G401.6 (cell line): Measurements from ENCODE around the gene WDR33.

Experiments
- FAIRE-seq: peaks from 2 replicates; lab custom pipeline; 2012; peaks lifted over from hg19 to GRCh38; lab: Jason Lieb, UNC

The WDR33 gene

DNA sequence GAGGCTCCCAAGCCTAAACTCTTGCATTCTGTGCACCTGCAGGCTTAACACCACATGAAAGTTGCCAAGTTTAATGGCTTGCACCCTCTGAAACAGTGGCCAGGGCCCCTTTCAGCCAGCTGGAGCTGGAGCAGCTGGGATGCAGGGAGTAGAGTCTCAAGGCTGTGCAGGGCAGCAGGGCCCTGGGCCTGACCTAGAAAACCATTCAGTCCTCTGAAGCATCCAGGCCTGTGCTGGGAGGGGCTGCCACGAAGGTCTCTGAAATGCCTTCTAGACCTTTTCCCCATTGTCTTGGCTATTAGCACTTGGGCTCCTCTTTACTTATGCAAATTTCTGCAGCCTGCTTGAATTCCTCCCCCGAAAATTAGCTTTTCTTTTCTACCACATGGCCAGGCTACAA is 120.3 kb downstream of the WDR33 start:
- no peak for FAIRE-seq

DNA sequence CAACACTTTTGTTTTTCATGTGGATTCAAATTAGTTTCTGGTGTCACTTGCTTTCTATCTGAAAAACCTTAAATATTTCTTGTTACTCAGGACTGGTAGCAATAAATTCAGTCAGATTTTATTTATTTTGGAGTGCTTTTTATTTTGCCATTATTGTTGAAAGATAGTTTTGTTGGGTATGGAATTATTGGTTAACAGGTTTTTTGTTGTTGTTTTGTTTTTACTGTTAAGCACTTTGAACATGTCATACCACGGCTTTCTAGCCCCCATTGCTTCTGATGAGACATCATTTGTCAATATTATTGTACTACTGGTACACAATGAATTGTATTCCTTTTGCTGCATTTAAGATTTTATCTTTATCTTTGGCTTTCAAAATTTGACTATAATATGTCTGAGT is 122.6 kb downstream of the WDR33 start:
- no peak for FAIRE-seq

DNA sequence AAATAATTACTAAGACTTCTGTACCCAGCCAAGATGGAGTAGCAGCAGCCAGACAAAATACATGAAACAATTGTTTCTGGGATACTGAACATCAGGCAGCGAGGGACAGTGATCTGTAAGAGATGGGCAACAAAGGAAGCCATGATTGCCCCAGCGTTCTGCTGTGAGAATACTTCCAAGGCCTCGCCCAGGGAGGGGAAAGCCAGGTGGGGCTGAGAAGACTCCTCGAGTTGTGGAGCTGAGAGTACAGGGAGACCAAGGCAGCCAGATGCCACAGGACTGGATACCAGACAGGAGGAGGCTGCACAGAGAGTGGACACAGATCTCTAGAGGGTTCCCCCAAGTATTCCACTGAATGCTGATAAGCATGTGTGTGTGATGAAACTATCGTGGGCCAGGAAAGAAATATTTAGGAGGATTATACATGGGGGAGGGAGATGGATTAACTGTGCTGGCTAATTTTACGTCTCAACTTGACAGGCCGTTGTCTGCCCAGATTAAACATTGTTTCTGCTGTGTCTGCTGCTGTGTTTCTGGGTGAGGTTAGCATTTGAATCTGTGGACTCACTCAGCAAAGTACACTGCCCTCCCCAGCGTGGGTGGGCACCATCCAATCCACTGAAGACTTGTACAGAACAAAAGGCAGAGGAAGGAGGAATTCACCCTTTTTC is 125.4 kb downstream of the WDR33 start:
- FAIRE-seq = no peak

DNA sequence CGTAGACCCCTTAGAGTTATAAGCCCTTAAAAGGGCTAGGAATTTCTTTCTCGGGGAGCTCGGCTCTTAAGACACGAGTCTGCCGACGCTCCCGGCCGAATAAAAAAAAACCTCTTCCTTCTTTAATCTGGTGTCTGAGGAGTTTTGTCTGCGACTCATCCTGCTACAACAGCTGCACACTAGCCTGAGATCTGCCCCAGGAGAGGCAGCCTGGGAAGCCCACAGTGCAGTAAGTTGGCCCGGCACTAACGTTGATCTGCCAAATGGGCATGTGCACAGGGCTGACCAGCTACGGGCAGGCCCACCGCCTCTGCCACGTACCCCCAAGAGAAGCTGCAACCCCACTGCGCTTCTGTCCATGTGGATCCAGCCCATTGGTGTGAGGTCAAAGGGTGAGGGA is 127.2 kb downstream of the WDR33 start:
- FAIRE-seq = no peak

DNA sequence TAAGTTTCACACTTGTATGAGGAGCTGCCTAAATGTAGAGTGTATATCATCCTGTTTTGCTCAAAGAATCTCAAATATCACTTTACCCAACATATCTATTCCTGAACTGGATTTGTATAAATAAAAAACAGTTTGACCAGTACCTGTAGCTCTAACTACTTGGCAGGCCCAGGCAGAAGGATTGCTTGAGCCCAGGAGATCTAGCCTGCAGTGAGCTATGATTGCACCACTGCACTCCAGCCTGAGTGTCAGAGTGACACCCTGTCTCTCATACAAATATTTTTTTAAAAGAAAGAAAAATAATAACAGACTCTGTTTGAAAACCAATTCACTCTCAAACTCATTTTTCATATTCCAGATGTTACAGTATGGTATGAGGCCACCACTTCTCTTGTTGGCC is 127.9 kb downstream of the WDR33 start:
- no peak for FAIRE-seq

DNA sequence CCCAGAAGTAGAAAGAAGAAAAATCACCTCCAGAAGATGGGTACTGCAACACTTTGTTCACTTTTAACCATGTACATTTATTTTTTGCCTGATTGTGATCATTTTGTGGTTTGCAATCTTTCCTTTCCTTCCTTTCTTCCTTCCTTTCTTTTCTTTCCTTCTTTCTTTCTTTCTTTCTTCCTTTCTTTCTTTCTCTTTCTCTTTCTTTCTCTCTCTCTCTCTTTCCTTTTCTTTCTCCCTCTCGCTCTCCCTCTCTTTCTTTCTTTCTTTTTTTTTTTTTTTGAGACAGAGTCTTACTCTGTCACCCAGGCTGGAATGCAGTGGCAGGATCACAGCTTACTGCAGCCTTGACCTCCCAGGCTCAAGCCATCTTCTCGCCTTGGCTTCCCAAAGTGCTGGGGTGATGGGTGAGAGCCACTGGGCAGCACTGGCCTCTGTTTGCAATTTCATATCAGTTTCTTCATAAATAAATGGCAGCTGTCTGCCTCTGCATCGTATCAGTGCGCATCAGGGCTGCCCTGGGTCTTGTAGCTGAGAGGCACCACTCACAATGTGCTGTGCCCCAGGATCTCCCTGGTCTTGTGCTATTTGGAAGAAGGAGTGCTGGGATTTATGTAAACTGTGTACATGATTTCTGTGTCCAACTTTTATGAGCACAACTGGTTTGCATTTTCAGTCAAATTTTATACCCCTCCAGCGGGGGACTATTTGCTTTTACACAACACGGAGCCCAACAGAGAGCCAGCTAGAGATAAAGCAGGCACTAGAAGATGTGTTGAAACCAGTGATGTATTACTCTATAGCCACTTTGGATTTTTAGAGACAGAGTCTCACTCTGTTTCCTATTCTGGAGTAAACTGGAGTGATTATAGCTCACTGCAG is 128.8 kb downstream of the WDR33 start:
- FAIRE-seq = no peak

DNA sequence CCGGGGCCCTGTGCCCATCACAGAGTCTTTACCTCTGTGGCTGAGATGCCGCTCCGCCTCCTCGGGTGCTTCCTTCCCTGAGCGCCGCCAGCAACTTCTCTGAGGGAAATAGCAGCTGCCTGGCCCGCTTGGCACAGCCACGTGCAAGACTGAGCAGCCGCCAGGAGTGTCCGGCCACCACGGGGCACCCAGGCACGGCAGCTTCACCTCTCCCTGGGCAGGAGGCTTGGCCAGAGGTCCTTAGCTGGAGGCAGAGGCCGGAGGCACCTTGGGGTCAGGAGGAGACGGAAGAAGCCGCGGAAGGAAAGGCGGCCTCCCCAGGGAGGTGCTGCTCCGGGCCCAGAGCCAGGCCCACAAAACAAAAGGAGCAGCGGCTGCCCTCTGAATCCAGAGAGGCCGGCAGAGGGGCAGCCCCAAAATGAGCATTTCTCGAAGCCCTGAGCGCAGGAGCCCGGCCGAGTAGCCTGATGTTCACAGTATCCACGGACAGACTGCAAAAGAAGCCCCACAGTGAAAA is 129.6 kb downstream of the WDR33 start:
- no peak for FAIRE-seq

DNA sequence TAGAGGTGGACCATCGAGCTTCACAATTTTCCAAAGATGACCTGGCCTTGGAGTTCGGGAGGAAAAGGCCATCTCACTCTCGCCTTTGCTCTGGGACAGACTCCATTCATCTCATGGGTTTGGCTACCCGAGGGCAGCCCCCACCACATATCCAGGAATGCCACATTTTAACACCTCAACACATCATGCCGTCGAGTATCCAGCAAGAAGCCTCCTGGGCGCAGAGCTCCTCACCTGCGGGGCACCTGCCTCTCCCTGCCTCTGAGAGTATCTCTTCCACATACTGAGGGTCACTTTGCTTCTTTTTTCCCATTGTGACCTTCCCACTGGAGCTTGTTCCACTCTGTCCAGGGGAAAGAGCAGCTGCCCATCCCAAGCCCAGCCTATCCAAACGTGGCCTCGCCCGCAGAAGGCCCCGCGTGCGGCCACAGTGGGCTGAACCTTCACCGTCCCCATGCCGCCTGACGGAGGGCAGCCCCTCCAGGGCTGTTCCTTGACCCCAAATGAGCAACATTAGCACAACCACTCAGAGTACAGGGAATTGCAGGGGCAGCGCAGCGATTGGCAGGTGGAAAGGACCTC is 130.2 kb downstream of the WDR33 start:
- FAIRE-seq = no peak

DNA sequence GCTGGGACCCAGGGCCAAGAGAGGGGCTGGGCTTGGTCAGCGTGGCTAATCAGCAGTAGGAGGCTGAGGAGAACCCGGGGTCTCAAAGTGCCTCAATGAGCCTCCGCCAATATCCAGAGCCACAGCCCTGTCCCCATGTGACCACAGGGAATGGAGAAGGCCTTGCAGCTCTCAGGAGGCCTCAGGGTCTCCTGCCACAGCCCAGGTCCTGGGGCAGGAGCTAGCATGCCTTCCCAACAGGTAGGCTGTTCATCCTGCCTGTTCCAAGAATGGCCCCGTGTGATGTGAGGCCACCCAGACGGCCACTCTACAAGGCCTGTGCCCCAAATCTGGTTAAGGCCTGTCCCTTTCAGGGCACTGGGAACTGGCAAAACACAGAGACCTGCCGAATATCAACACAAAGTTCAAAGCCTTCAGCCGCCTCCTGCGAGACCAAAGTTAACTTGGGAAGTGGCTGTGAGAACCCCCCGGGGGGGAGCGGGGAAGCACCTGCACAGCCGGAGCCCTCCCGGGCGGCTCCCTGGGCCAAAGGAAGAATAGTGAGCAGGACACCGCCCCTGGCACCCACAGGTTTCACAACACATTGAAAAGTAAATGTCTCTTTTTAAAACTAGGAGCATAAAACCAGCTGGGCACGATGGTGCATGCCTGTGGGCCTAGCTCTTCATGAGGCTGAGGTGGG is 131.2 kb downstream of the WDR33 start:
- no peak for FAIRE-seq

DNA sequence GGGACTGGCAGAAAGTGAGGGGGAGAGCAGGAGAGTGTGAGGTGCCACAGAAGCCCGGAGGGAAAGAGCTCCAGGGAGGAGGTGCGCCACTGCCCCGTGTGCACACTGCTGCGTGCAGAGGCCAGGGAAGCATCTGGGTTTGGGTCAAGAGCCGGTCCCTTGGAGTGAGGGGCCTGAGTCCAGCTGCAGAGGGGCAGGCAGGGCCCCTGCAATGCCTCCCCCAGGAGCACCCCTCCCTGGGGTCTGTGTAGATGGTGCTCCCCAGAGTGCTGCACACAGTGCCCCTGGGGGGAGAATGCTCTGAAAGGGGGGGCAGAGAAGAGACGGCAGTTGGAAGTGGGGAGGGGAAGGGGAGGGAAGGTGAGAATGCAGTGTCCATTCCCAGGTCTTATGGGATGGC is 132.0 kb downstream of the WDR33 start:
- FAIRE-seq = no peak

DNA sequence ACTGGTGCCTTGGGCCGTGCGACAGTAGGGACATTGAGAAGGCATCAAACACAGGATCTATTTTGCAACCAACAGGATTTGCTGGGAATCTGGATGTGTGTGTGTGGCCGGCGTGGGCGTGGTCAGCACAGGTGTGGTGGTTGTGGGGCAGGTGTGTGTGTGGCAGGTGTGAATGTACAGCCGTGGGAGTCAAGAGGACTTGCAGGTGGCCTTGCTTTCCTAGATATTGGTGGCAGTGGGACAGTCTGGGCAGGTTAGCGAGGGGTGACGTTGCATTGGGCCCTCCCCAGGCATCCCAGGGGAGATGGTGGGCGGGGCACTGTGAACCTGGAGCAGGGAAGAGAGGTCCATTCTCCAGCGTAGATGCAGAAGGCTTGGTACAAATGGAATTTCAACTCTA is 132.4 kb downstream of the WDR33 start:
- no peak for FAIRE-seq

DNA sequence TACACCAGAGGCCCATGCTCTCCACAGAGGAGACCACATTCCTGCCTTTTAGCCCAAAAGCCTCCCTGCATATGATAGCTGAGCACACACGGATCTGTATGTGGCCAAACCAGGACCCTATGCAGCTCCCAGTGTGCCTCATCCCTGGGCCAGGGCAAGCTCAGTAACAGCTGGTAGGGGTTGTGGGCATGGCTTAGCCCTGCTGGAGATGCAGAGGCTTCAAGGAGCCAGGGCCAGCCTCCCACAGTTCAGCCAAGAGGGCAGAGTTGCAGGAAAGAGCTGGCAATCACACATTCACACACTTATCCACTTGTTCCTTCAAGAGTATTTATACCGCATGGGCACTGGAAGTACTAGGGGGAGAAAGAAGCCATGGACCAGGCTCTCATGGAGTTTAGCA is 134.1 kb downstream of the WDR33 start:
- no peak for FAIRE-seq

DNA sequence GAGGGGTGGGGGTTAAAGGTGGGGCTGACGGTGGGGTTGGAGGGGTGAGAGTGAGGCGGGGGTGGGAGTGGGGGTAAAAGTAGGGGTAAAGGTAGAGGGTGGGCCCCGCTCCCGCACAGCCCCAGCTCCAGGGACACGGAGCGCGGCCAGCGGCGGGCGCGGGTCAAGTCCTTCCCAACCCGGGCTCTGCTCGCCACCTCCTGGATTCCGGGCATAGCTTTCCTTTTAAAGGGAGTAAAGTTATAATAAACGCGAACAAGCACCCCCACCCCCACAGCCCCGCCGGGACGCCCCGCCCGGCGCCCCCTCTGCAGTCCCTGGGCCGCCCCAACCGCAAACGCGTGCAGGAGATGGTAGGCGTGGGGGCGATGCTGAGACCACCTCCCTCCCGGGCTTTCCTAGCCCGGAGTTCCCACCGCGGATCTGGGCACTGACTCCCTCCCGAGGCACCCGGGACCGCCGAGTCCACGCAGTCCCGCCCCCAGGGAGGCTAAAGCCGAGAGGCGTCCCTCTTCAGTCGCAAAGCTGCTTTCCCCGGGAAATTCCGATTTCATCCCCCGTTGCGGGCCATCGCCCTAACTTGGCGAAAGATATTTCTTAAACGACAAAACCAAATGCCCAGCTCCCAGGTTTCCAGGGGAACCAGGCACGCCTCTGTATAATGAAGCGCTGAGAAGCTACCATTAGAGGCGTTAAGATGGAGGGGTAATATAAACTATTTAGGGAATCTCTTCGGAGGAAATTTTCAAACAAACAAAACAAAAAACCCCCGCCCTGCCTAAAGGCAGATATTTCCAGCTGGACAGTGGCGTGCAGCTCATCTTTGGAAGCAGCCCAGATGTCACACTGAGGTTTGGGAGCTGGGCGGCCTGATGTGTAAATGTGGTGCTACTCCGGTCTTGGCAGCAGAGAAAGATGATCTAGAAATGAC is 135.4 kb downstream of the WDR33 start, which contains the start of gene LIMS2:
LIMS2 (minus strand) TSS at position 200 of the 931 bp plus-strand sequence. CDS start 506 bp downstream, outside the sequence.
- FAIRE-seq = peak; percentile 48

DNA sequence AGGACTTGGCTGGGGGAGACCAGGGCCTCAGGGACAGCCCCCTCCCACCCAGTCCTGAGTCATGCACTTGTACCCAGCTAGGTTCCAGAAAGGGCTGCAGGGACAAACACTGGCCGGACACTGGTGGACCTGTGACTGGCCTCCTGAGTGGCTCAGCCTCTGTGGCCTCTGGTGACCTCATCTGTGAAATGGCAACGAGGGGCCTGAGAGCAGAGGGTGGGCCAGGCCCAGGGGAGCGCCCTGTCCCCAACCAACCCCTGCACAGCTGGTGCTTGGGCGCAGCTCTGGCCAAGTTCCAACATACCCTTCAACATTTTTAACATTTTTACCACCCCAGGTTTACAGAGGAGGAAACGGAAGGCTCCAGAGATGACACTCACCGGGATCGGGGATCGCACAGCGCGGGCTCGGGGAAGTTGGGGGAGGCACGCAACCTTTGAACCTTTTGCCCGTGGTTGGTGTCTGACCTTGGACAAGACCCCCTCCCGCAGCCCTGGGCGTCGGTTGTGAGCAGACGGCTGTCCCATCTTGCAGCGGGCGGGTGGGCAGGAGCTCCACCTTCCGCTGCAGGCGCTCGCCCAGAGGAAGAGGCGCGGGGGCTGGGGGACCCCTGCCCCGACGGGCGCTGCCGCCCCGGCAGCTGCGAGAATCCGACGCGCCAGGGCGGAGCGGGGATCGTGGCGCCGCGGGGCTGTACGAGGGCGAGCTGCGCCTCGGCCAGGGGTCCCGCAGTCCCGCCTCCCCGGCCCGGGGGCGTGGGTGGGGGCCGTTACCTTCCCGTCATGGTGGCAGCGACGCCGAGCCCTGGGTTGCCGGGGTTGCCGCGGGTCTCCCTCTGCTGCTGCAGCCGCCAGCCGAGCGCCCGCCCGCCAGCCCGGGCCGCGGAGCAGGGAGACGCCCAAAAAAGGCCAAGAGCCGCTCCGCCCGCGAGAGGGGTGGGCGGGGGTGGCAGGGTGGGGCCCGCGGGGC is 136.4 kb downstream of the WDR33 start:
- FAIRE-seq = no peak

DNA sequence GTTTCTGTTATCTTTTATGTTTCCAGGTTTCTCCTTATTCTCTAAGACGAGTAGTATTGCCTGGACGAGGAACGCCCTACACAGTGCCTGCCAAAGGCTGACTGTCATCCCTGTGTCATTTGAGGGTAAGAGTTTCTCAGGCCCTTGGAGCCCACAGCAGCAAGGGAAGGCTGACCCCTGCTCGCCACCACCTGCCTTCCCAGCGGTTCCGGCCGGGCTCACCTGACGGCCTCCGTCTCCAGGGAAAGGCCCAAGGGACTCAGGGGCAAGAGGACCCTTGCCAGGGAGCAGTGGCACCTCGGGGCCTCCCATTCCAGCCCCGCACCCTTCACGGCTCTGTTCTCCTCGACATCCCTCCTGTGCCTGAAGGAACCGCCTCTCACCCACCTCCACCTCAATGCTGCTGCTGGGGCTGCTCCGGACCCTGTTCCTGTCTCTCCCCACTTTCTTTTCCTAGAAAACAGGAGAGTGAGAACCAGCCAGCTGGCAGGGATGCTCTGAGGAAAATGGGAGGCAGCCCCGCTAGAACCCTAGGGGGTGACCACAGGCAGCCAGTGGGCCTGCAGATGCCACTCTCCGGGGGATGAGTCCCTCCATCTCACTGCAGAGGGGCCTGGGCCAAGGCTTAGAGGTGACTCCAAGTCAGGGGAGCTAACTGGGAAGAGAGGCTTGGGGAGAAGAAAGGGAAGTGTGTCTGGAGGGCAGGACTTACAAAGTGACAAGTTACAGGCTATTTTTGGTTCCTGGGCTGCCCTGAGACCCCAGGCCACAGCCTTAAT is 137.5 kb downstream of the WDR33 start:
- FAIRE-seq = no peak

DNA sequence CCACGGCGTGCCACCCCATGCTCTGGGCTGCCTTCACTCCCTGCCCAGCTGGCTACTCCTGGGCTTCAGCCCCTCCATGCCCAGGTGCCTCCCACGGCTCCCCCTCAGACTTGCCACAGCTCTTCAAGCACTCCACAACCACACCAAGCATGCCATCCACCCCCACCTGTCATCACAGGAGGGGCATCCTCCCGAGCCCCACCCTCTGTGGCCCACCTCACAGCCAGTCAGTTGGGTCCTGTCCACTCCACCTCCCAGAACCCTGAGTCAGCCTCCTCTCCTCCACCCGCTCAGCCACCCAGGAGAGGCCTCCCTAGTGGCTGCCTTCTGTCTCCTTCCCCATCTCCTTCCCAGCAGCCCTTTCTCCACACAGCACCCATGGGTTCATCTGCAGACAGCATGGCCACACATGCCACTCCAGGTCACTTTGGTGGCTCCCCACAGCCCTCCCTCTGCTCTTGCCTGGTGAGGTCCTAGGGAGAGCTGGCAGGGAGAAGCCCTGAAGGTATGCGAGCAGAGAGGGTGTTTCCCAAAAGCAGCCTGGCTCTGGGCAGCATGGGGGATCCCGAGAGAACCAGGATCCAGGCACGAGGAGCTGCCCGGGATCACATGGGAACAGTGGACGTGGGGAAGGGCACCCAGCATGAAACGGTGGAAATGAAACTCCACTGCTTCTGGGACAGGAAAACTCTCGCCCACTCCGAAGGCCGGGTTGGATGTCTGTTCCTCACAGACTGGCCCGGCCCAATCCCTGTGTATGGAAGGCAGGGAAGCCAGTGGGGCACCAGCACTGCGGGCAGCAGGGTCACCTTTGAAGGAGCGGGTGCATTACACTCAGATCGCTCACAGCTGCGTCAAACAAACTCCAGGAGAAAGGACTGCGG is 138.4 kb downstream of the WDR33 start:
- FAIRE-seq = no peak

DNA sequence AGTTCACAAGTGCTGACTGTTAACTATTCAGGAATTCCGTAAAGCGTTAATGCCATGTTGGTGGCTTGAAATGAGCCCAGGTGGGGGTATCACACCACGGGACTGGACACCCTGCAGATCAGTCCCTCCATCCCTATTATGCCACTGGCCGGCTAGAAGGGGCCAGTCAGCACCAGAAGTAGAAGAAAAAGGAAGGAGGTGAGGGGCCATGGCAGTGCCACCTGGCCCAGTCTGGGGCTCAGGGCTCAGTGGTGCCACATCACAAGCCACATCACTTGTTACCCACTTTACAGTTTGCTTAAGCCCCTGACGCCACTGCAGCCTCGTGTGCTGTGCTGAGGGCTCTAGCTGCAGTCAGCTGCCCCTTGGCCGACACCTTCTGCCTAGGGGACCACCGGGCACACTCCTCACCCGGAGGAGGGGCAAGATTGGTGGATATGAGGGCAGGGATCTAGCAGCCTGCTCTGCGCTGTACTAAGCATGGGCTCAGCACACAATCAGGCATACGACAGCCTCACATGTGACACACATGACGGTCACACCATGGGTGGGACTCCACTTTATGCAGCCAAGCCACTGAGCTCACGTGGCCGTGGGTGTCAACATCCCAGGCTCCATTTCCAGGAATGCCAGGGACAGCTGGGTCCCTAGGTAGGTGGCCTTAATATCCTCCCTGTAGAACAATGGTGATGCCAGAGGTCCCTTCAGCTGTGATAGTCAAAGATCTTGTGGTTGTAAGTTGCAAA is 139.2 kb downstream of the WDR33 start:
- no peak for FAIRE-seq

DNA sequence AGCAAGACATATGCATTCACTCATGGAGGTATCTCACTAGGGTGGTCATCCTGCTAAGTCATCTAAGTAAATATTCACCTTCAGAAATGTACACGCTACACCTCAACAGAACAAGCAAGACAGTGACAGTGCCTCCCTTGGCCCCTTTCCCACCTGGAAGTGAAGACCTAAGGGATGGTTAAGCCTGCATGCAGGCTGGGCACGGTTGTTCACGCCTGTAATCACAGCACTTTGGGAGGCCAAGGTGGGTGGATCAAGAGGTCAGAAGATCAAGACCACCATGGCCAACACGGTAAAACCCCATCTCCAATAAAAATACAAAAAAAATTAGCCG is 140.0 kb downstream of the WDR33 start:
- FAIRE-seq = no peak
